ENCODE data around the gene MACROD2. TPM values are rescaled to one million over a fixed set of nuclear protein-coding genes. Genes with fewer than 3 reads are reported as not detected.

MACROD2 gene
- total and polyA plus RNA-seq, 4 donors = 0.66 to 10.5 (median 3.3) TPM

GRCh38 chr20:14915356-14915755 is 920.0 kb downstream of the MACROD2 start:
- H3K4me3 ChIP-seq (ENCODE audit: low read depth in 1 of 3, low read length in 3 of 3) = no peak overlapping the region
- H3K36me3 ChIP-seq (ENCODE audit: control insufficient read depth in 4 of 4, insufficient read depth in 3 of 4, low read depth in 1 of 4, low read length in 3 of 4) = no peaks in the 10 kb centered on the region
- no peak for TF ChIP-seq HNF4G (IDR thresholded peaks at IDR 0.05)
- TF ChIP-seq, protein P1, sequence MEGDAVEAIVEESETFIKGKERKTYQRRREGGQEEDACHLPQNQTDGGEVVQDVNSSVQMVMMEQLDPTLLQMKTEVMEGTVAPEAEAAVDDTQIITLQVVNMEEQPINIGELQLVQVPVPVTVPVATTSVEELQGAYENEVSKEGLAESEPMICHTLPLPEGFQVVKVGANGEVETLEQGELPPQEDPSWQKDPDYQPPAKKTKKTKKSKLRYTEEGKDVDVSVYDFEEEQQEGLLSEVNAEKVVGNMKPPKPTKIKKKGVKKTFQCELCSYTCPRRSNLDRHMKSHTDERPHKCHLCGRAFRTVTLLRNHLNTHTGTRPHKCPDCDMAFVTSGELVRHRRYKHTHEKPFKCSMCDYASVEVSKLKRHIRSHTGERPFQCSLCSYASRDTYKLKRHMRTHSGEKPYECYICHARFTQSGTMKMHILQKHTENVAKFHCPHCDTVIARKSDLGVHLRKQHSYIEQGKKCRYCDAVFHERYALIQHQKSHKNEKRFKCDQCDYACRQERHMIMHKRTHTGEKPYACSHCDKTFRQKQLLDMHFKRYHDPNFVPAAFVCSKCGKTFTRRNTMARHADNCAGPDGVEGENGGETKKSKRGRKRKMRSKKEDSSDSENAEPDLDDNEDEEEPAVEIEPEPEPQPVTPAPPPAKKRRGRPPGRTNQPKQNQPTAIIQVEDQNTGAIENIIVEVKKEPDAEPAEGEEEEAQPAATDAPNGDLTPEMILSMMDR (IDR thresholded peaks at IDR 0.05; ENCODE audit: low read depth, low read length, missing input control) = no peak
- TF ChIP-seq HNF4A (conservative IDR thresholded peaks at IDR 0.05) = no peak
- TF ChIP-seq ZBTB33 (IDR thresholded peaks at IDR 0.05) = no peak
- TF ChIP-seq, protein P2, sequence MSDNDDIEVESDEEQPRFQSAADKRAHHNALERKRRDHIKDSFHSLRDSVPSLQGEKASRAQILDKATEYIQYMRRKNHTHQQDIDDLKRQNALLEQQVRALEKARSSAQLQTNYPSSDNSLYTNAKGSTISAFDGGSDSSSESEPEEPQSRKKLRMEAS (IDR thresholded peaks at IDR 0.05) = no peak
- TF ChIP-seq NR2F2 (IDR thresholded peaks at IDR 0.05) = no peak
- no peak for TF ChIP-seq FOXA2 (IDR thresholded peaks at IDR 0.05)
- TF ChIP-seq, protein P3, sequence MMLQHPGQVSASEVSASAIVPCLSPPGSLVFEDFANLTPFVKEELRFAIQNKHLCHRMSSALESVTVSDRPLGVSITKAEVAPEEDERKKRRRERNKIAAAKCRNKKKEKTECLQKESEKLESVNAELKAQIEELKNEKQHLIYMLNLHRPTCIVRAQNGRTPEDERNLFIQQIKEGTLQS (IDR thresholded peaks at IDR 0.05) = no peak
- TF ChIP-seq GABPA (IDR thresholded peaks at IDR 0.05 in 1 of 2, conservative IDR thresholded peaks at IDR 0.05 in 1 of 2) = no peak
- no peak for TF ChIP-seq YY1 (IDR thresholded peaks at IDR 0.05)
- TF ChIP-seq FOXA1 (IDR thresholded peaks at IDR 0.05) = no peak
- TF ChIP-seq TAF1 (conservative IDR thresholded peaks at IDR 0.05) = no peak
- no peak for TF ChIP-seq REST (IDR thresholded peaks at IDR 0.05)
- TF ChIP-seq JUND (IDR thresholded peaks at IDR 0.05) = no peak
- TF ChIP-seq EGR1 (IDR thresholded peaks at IDR 0.05; ENCODE audit: low read depth in 2 of 2) = no peak
- no peak for TF ChIP-seq RXRA (IDR thresholded peaks at IDR 0.05)
- no peak for TF ChIP-seq RAD21 (IDR thresholded peaks at IDR 0.05)
- WGBS = 76% methylated on average over 8 of the region's 8 CpGs
- no peak overlapping the region for H3K9ac ChIP-seq (ENCODE audit: low read depth in 1 of 2, low read length in 2 of 2)
- DNase-seq (ENCODE audit: low spot score) = no peak
- no peaks in the 10 kb centered on the region for H3K4me1 ChIP-seq (ENCODE audit: control insufficient read depth in 4 of 4, insufficient read depth in 4 of 4, low read length in 3 of 4)
- no peaks in the 10 kb centered on the region for H3K27me3 ChIP-seq (ENCODE audit: control insufficient read depth in 4 of 4, insufficient read depth in 4 of 4, low read length in 3 of 4)
- no peaks in the 10 kb centered on the region for H3K9me3 ChIP-seq (ENCODE audit: control insufficient read depth in 4 of 4, low read length in 3 of 4)
- H3K27ac ChIP-seq (ENCODE audit: low read depth in 1 of 2, low read length in 2 of 2) = no peak overlapping the region

Measured in liver (tissue), 9 donors.